ENCODE measurements around the gene RASSF5.
A peak's percentile ranks its signal among the peaks of the same experiment; 100 is the strongest.

RASSF5 gene

GRCh38 chr1:206521127-206521526 is 13.8 kb downstream of the RASSF5 start:
- H3K4me3 ChIP-seq (replicated peaks in 1 of 2; ENCODE audit: low read depth in 2 of 2, low read length in 2 of 2), result no peak overlapping the region
- TF ChIP-seq CTCF (IDR thresholded peaks at IDR 0.05; ENCODE audit: low read depth, low read length), result no peak
- DNase-seq (ENCODE audit: low read depth in 2 of 2), result no peak

DNA sequence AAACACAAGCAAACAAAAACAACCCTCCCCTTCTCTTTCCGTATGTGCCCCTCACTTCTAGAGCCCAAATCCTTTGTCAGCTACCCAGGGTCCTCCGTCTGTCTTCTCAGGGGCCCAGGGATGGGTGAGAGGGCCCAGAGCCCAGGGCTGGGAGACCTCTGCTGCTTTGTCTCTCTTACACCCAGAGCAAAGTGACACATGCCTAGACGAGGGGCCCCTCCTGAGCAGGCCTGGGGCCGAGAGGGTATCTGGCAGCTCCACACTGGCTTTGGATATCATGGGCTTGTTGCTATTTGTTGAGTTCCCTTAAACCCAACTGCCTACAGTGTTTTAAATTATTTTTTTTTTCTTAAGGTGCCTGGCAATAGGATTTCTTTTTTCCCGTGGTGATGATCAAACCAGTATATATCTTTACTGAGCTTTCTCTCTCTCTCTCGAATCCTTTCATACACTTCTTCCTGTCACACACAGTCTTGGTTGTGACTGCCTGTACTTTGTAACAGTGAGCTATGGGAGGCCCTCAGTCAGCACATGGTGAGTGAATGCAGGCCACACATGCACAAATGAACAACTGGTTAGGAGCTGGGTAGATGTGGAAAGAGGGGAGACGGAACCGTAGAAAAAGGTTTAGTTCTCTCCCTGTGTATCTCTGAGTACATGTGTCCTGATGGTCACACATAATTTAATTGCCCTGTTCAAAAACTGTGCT is 14.5 kb downstream of the RASSF5 start:
- no peak for TF ChIP-seq CTCF (IDR thresholded peaks at IDR 0.05; ENCODE audit: low read depth, low read length)
- no peak for DNase-seq (ENCODE audit: low read depth in 2 of 2)
- no peak overlapping the region for H3K4me3 ChIP-seq (replicated peaks in 1 of 2; ENCODE audit: low read depth in 2 of 2, low read length in 2 of 2)

- no peak for TF ChIP-seq CTCF (IDR thresholded peaks at IDR 0.05; ENCODE audit: low read depth, low read length)
- no peak for DNase-seq (ENCODE audit: low read depth in 2 of 2)
- H3K4me3 ChIP-seq (replicated peaks in 1 of 2; ENCODE audit: low read depth in 2 of 2, low read length in 2 of 2), result no peak overlapping the region
Observed at GRCh38 chr1:206524739-206525364, 17.5 kb downstream of the RASSF5 start.

DNA sequence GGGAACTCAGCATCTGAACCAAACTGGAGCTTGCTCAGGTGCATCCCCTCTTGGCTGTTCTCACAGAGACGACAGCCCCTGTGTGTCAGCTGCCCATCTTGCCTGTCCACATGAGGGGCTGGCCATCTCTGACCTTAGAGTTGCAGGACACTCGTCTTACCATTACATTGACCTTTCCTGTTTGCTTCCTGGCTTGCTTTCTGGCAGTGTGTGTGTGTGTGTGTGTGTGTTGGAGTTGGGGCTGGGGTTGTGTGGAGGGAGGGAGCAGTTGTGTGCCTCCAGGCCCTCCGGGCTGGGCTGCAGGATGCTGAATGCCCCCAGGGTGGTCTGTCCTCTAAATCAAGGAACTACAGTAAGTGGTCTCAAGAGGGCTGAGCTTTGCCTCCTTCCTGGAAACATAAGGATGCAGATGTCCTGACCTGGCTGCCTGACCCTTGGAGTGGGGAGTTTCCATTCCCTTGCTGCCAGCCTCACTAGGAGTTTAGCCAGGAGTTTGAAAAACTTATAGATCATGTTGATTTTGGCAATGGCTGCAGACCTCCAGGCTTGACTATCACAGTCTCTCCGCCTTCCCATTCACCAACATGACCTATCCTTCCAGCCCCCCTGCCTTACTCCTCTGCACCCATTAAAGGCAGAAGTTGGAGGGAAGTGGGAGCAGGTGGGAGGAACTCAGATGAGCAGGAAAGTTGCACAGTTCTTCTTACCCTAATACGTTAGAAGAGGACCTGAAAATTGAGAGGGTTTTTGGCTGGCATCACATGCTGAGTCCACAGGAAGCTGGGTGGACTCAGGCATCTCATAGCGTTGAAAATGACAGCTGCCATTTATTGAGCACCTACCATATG is 19.0 kb downstream of the RASSF5 start:
- no peak overlapping the region for H3K4me3 ChIP-seq (replicated peaks in 1 of 2; ENCODE audit: low read depth in 2 of 2, low read length in 2 of 2)
- peak in 1 of 2 donors; percentile 52 for DNase-seq (ENCODE audit: low read depth in 2 of 2)
- no peak for TF ChIP-seq CTCF (IDR thresholded peaks at IDR 0.05; ENCODE audit: low read depth, low read length)

GRCh38 chr1:206529425-206529824 is 22.1 kb downstream of the RASSF5 start:
- TF ChIP-seq CTCF (IDR thresholded peaks at IDR 0.05; ENCODE audit: low read depth, low read length), result no peak
- DNase-seq (ENCODE audit: low read depth in 2 of 2), result no peak

DNA sequence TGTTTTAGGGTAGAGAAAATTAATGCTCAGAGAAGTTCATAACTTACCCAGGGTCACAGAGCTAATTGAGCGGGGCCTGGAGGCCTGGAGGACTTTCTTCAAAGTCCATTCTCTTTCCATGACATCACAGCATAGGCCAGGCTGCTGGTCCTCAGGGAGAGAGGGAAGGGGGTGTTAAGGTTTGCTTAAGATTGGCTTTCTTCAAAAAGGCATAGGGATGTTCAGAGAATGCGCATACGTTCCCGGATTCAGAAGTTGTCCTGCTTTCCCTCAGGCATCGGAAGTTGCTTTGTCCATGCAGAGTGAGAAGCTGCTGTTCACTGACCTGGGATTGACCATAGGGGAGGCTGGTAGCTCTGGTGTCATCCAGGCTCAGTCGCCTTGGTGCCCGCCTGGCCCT is 25.0 kb downstream of the RASSF5 start:
- DNase-seq (ENCODE audit: low read depth in 2 of 2), result no peak
- no peak for TF ChIP-seq CTCF (IDR thresholded peaks at IDR 0.05; ENCODE audit: low read depth, low read length)

More at GRCh38 chr1:206529425-206529824, 22.1 kb downstream of the RASSF5 start:
- H3K4me3 ChIP-seq (replicated peaks in 1 of 2; ENCODE audit: low read depth in 2 of 2, low read length in 2 of 2), result no peak overlapping the region

More for the DNA sequence above, 25.0 kb downstream of the RASSF5 start:
- H3K4me3 ChIP-seq (replicated peaks in 1 of 2; ENCODE audit: low read depth in 2 of 2, low read length in 2 of 2), result no peak overlapping the region
